Measurements from ENCODE around the gene FMNL2.

GRCh38 chr2:152550386-152550785, 215.4 kb downstream of the FMNL2 start:
- TF ChIP-seq ELF1 (IDR thresholded peaks at IDR 0.05; ENCODE audit: borderline replicate concordance, low read depth) (no peak), CTCF (IDR thresholded peaks at IDR 0.05 in 2 of 3, conservative IDR thresholded peaks at IDR 0.05 in 1 of 3; ENCODE audit: borderline replicate concordance in 1 of 3, insufficient read depth in 1 of 3, low read depth in 2 of 3, low read length in 2 of 3) (no peak), CEBPB (IDR thresholded peaks at IDR 0.05; ENCODE audit: low read depth) (no peak), REST (IDR thresholded peaks at IDR 0.05; ENCODE audit: low read depth) (no peak)

Data from HCT116 (cell line).